NCI-H1436 treated with DMSO at 0.1 percent for 48 hours (cell line): ENCODE data around the gene MMRN1.

Source experiments
- DNase-seq: peaks from one replicate; lab custom pipeline; 2025; lab: John Stamatoyannopoulos, UW

Gene MMRN1

DNA sequence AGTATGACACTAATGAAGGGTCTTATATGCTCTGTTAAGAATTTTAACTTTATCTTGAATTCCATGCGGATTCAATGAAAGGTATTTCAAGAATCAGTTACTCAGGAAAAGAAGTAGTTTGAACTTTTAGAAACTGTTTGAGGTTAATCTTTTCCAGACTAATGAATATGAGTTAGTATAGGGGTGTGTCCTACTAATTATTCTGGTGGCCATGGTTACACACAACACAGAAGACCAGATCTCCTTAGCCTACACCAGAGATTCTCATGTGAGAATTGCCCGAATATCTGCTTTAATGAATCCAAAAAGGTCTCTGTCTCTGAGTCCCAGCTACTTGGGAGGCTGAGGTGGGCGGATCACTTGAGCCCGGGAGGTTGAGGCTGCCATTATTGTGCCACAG is 100.4 kb downstream of the MMRN1 start:
- no peak for DNase-seq

GRCh38 chr4:89995814-89996213 is 101.2 kb downstream of the MMRN1 start:
- no peak for DNase-seq

DNA sequence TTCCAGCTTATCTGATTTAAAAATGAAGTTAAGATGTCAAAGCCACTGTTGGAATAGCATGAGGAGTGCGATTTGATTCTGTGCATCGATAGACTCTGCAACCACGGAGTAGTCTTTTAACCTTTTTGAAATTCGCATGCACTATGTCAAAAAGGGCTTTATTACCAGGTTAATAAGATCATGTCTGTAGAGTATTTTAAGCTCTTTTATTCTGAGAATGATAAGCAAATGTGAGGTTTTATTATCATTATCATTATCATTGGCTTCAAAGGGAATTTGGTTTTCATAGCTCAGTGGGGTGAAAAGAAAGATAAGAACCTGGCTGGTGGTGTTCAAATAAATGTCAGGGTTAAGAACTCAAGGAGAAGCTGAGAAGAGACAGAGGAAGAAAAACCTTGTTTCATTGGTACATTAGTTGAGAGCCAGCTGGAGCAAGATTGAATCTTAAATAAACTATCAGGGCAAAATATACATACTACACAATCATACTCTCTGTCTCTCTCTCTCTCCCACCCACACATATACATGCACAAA is 102.6 kb downstream of the MMRN1 start:
- no peak for DNase-seq

DNA sequence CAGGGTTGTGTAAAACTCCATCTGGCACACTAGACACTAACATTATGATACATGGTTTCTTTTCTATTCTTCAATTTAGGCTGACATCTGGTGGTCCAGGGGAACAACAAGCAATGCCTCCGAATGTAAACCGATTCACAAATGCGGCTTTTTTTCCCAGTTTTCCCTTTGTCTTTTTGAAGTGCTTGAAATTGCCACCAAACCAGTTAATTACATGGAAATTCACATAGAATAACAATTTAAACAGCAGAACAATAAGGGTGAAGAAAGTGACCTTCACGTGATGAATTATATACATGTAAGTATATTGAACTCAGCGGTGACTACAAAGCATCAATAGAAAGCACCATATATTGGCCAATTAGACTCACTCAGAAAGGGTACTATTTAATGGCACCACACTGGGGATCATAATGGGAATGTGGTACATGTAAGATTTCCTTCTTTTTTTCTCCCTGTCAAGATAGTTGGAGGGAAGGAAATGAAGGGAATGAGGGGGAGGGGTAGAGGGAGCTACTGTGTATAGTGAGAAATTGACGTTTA is 103.9 kb downstream of the MMRN1 start:
- DNase-seq = no peak

DNA sequence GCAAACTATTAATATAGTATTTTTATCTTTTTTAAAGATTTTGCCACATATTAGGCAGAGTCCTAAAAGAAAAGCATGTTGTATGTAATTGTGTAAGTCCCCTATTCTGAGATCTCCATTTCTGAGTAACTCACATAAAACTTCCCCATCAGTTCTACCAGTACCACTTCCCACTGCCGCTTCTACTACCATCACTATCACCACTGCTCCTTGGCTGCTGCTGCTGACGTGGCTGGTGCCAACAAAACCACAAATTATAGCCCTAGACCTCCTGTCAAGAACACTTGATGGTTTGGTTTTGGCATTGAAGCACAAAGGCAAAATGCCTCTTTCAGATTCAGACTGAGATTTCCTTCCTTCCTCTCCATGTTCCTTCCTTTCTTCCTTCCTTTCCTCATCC is 106.4 kb downstream of the MMRN1 start:
- no peak for DNase-seq

DNA sequence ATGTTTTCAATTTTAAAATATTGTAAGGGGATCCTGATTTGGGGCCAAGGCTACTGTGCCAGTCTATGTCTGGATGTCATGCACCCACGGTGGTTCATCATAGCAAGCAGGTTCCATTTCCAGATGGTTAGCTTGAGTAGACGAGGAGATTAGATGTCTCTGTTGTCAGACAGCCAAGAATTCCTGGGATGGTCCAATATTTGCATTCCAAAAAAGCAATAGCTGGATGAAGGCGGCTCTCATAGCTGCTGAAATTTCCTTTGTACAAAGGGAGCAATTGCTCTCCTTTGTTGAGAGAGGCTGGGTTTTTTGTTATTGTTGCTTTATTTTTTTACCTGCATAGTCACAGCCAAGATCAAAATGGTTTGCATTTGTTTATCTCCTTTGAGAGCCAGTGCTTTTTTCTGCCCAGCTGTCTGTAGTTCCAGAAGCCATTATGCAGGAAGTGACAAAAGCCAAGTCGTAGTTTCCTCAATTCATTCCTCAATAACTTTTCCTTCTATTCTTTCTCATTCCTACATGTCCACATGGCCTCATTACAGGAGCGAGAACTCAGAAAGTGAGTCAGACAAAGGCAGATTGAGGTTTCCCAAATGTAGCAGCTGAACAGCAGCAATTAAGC is 107.9 kb downstream of the MMRN1 start:
- DNase-seq = no peak
